GM18498 (cell line): ENCODE measurements around the gene C10orf62.
A peak's percentile ranks its signal among the peaks of the same experiment; 100 is the strongest.
"Not testable (repeated sequence)": the region's sequence is repeated elsewhere in the genome, so short reads cannot be mapped to it uniquely, and the experiment has no call there.

Experiments used
- ATAC-seq: cut with Tn5 transposase; IDR thresholded peaks from one replicate; pipeline ENCODE4 v1.9.1; 2021; ENCODE audit warnings: mild to moderate bottlenecking, moderate library complexity; ENCODE audit not compliant: unreplicated experiment

C10orf62 gene

DNA sequence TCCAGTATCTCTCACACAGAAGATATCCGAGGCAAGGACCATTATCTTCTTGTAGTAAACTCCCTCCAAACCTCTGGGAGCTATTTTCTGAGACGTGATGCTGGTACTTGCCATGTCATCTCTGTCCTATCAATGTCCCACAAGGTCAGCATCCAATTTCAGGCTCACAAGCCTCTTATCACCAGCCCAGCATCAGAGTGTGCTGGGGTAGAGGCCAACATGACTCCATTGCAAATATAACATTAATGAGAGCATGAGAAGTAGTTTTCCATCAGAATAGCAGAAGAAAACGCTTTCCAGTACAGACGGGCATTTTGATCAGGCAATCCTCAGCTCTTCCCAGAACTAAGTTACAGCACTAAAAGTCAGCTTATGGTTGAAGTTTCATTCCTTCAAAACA is 38.2 kb downstream of the C10orf62 start:
- ATAC-seq: no peak

DNA sequence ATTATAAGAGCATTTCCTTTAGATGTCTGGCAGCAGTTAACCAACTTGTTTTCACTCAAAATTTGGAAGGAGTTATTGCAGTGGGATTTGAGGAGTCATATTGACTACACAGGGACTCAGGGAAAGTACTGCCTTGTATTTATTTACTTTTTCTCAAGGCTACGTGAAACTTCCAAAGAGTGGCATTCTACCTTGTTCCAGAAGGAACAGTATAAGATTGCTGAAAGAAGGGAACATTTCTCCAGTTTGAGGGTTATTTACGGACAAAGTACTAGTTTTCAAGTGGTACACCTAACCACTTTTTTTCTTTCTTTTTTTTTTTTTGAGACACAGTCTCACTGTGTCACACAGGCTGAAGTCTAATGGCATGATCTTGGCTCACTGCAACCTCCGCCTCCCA is 38.7 kb downstream of the C10orf62 start:
- ATAC-seq: no peak

DNA sequence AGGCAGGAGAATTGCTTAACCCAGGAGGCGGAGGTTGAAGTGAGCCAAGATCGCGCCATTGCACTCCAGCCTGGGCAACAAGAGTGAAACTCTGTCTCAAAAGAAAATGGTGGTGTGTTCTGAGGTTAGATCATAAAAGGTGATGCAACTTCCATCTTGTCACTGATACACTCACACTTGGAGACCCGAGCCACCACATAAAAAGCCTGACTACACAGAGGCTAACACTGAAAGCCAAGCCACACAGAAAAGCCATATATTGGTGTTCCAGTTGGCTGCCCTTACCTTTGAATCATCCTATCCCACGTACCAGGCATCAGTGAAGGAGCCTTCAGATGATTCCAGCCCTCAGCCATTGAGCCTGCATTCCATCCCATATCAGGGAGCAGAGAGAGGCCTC is 39.8 kb downstream of the C10orf62 start:
- no peak for ATAC-seq

DNA sequence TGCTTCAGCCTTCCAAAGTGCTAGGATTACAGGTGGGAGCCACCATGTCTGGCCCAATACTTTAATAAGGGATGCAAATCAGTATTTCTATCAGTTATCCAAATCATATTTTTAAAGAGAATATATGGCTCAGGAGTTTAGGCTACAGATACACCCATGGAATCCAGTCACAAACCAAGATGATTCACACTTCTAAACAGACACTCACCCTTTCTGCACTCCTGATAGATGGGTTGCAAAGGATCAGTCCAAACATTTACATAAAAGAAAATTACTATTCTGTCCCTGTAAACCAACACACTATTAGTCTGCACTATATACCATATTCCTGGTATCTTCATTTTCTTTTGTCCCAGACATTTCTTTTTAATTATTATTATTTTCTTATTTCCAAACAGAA is 41.6 kb downstream of the C10orf62 start:
- no peak for ATAC-seq

DNA sequence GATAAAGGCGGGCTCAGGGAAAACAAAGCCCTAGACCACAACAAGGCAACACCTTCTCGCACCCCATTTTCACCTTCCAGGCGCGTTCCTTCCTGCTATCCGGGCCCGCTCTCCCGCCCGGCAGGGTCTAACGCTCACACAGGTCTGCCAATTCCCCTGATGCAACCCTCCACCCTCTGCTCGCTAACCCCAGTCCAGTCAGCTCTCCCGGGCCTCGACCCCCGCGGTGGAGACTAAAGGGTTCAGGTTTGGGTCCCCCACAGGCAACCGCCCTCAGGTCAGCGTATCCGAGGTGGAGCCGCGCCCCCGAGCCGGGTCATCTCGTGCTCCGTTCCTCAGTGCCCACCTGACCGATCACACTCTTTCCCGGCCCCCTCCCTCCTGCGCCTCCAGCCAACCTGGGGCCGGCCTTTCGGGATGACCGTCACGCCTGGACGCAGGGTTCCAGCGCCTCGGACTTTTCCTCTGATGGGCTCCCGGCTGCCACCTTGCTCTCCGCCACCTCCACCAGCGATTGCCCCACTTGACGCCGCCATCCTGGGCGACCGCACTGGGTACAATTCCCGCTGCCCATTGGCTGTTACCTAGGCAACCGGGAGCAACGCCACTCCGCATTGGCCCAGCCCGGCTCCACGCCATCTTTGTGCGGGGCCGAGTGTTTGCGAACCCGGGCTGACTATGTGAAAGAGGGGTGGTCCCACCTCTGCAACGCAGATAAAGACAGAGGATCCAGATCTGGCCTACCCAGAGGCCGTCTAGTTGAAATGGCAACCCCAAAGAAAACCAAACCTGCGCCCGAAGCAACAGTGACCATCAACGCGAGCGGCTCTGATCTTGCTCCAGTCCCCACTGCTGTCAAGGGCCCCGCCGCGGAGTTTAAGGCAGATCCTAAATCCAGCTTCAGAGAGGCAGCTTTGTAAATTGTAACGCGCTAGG is 43.7 kb downstream of the C10orf62 start, which contains the start of gene MORN4:
Gene MORN4, minus strand, starts transcription at position 552 of the 936 bp plus-strand sequence. CDS start 13,847 bp downstream, outside the sequence.
- peak; percentile 100 for ATAC-seq

DNA sequence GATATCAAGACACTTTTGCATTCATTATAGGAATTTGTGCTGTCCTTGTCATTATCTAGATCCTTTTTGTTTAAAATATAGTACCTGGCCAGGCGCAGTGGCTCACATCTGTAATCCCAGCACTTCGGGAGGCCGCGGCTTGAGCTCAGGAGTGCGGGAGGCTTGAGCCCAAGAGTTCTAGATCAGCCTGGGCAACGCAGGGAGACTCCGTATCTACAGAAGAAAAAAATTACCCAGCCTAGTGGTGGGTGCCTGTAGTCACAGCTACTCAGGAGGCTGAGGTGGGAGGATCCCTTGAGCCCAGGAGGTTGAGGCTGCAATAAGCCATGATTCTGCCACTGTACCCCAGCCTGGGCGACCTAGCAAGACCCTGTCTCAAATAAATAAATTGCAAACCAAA is 44.4 kb downstream of the C10orf62 start:
- ATAC-seq: no peak

DNA sequence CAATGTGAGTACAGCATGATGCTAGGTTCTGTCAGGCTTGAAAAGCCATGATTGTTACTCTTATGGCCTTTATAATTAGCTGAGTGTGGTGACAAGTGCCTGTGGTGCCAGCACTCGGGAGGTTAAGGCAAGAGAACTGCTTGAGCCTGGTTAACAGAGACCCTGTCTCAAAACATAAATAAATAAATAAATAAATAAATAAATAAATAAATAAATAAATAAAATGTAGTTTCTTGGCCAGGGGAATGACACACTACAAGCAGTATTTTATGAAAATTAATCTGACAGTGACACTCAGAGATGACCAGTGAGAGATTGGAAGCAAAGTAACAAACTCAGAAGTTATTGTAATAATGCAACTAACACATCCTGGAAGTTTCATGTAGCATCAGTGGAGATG is 46.1 kb downstream of the C10orf62 start:
- no peak for ATAC-seq

DNA sequence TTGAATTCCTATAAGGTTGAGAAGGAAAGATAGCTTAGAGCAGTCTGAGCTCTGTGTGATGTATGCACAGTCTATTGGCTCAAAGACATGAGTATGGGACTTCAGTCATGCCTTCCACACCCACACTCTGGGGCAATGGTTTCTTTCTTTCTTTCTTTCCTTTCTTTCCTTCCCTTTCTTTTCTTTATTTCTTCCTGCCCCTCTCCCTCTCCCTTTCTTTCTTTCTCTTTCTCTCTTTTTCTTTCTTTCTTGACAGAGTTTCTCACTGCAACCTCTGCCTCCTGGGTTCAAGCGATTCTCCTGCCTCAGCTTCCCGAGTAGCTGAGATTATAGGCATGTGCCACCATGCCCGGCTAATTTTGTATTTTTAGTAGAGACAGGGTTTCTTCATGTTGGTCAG is 49.6 kb downstream of the C10orf62 start:
- ATAC-seq: not testable (repeated sequence)

DNA sequence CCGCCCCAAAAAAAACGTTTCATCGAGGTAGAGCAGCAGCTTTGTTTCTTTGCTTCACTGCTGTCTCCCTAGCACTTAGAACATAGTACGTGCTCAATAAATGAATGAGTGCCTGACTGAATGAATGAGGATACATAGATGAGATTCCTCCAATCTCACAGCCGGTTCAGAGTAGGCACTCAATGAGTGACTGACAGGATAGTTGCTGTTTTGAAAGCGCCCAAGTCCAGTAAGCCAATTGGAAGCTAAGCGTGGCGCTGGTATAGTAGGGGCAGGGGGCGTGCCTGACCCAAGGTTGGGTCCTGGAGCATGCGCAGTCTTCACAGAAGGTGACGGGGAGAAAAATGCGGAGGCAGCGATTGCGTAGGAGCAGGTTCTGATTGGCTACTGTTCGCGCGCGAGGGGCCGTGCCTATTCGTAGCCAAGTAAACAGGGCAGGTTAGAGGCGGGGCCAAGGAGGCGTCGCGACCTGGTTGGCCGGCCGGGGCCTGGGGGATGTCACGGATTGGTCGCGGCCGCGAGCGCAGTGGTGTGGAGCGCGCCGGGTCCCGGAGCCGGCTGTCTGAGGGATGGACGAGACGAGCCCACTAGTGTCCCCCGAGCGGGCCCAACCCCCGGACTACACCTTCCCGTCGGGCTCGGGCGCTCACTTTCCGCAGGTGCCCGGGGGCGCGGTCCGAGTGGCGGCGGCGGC is 50.8 kb downstream of the C10orf62 start, which contains the start of gene PI4K2A:
Gene PI4K2A, plus strand, starts transcription at position 498 of the 694 bp plus-strand sequence. Its CDS starts 72 bp downstream, at position 570.
- ATAC-seq: peak; percentile 99
